Adrenal gland (tissue), 19 donors: ENCODE results near the gene CBLN3. TPM values are rescaled to one million over a fixed set of nuclear protein-coding genes. Genes with fewer than 3 reads are reported as not detected.
"Not testable (repeated sequence)": the region's sequence is repeated elsewhere in the genome, so short reads cannot be mapped to it uniquely, and the experiment has no call there.

ENCODE experiments used
- DNase-seq, 7 donors: peaks; one replicate each; pipeline ENCODE4 v3.0.0-alpha.2; 2019 to 2020
- H3K27ac ChIP-seq, 5 donors: fragments of 200-600 bp; sonication (generic) in 4 of 5; 1 replicate in 3 of 5; 2 replicates in 2 of 5; pipeline versions ENCODE4 v1.5.1 to v1.8.0; 2016 to 2020; ENCODE audit warnings: mild to moderate bottlenecking in 1 of 5
- H3K27me3 ChIP-seq: fragments of 200-600 bp; 2 replicates; pipeline ENCODE4 v1.8.0; 2021
- H3K36me3 ChIP-seq, 2 donors: fragments of 200-600 bp; replicated peaks in 1 of 2; 1 replicate in 1 of 2; 2 replicates in 1 of 2; pipeline versions ENCODE4 v1.5.1 to v1.8.0; 2018 to 2022
- H3K4me1 ChIP-seq, 2 donors: fragments of 200-600 bp; replicated peaks in 1 of 2; 1 replicate in 1 of 2; 2 replicates in 1 of 2; pipeline versions ENCODE4 v1.5.1 to v1.8.0; 2018 to 2021
- H3K4me3 ChIP-seq, 4 donors: fragments of 200-600 bp; sonication (generic) in 3 of 4; one replicate each; pipeline ENCODE4 v1.5.1; 2016 to 2018
- H3K9me3 ChIP-seq, 3 donors: fragments of 200-600 bp; sonication (generic) in 1 of 3; replicated peaks in 1 of 3; 1 replicate in 2 of 3; 2 replicates in 1 of 3; pipeline versions ENCODE4 v1.5.1 to v1.8.0; 2016 to 2021
- CTCF ChIP-seq, 6 experiments: fragments of 450-650 bp in 4 of 6; fragments of 200-600 bp in 2 of 6; sonication (generic) in 1 of 6; IDR thresholded peaks; 1 replicate in 5 of 6; 2 replicates in 1 of 6; pipeline versions ENCODE4 v1.5.1 to v1.8.0; 2016 to 2021; ENCODE audit warnings: antibody characterized with exemption in 6 of 6, mild to moderate bottlenecking in 2 of 6, moderate library complexity in 1 of 6
- POLR2A ChIP-seq, 2 donors: fragments of 450-650 bp; IDR thresholded peaks; one replicate each; pipeline ENCODE4 v1.6.1; 2017; ENCODE audit warnings: antibody characterized with exemption in 2 of 2, mild to moderate bottlenecking in 2 of 2, moderate library complexity in 1 of 2
- WGBS, 4 donors: extraction: QIAGEN DNeasy Blood & Tissue Kit in 2 of 4; methylation state at CpG; one replicate each; pipeline versions ENCODE4 v1.1.5 to v1.1.7; 2013 to 2017; 5-methylcytosine and 5-hydroxymethylcytosine counted together
- intact Hi-C, 2 donors: fragments of 100-400 bp; cut with DNase I; formaldehyde crosslinking; loops; one replicate each; pipeline versions ENCODE4 v1.14.1 to v1.15.0; 2022 to 2023
- long read RNA-seq, 10 donors: library from polyadenylated mRNA in 3 of 10; unstranded in 2 of 10; stranded (forward) in 1 of 10; transcript quantifications; one replicate each; pipeline ENCODE4 v2.0.0 and lab custom pipeline, GENCODE V29; 2021 to 2026
- polyA plus RNA-seq, 3 donors: library from polyadenylated mRNA; stranded (reverse); fragments of 200-250 nt in 2 of 3; fragments of 350-450 nt in 1 of 3; fragmentation: Illumina TruSeq in 1 of 3; extraction: RNeasy Lipid Tissue Mini Kit (QIAGEN cat#74804) in 1 of 3; gene quantifications; one replicate each; pipeline ENCODE4 v1.2.3, GENCODE V29; 2013 to 2014
- total RNA-seq, 9 donors: library from RNA; depleted of rRNA in 4 of 9; stranded (reverse); fragments of >200 nt in 4 of 9; fragments of 120-200 nt in 1 of 9; fragmentation: NEBNext Ultra II Directional in 1 of 9; extraction: Animal tissue kit (Norgen Biotek cat#: 25700) in 1 of 9; gene quantifications; one replicate each; pipeline versions ENCODE4 v1.1.0 to v1.2.4, GENCODE V29; 2013 to 2023
- donor health status: healthy with polysubstance abuse.
- donor health status: Bipolar disorder and iron deficiency.
- donor health status: DM: yes; HTN: yes; CAD: no.
- donor health status: DM: no; HTN: no; CAD: no.
- donor health status: DM: no; HTN: no; CAD: no.
- donor health status: DM: yes; HTN: yes; CAD: no.

Gene CBLN3
- total RNA-seq (10 to 100 TPM in 4 of 9 donors, 1 to 10 TPM in 5; 5.0 to 43.6 (median 10.0) TPM), polyA plus RNA-seq (10 to 100 TPM in 2 of 3 donors, 1 to 10 TPM in 1; 3.9 to 35.7 (median 21.3) TPM)
- long read RNA-seq, donor 1, transcript CBLN3-202 (3 exons, 718 nt) = major isoform, 6 of 8 reads
- long read RNA-seq, donor 1, partial matches to known transcripts = 0 of 8 reads
- long read RNA-seq, donor 1, other reads (novel, unspliced or antisense) = 0 of 8 reads
- long read RNA-seq, donor 2, transcript CBLN3-202 (3 exons, 718 nt) = major isoform, 5 of 57 reads
- long read RNA-seq, donor 2, partial matches to known transcripts = 48 of 57 reads
- long read RNA-seq, donor 2, other reads (novel, unspliced or antisense) = 0 of 57 reads
- long read RNA-seq, donor 3, partial matches to known transcripts = 49 of 52 reads
- long read RNA-seq, donor 3, other reads (novel, unspliced or antisense) = 0 of 52 reads
- long read RNA-seq, donor 4 = 0 reads
- long read RNA-seq, donor 5, transcript CBLN3-201 (3 exons, 2,346 nt) = major isoform, 9 of 20 reads
- long read RNA-seq, donor 5, partial matches to known transcripts = 1 of 20 reads
- long read RNA-seq, donor 5, other reads (novel, unspliced or antisense) = 7 of 20 reads
- long read RNA-seq, donor 6 = 0 reads
- long read RNA-seq, donor 7, partial matches to known transcripts = 32 of 32 reads
- long read RNA-seq, donor 7, other reads (novel, unspliced or antisense) = 0 of 32 reads
- long read RNA-seq, donor 8, partial matches to known transcripts = 44 of 49 reads
- long read RNA-seq, donor 8, other reads (novel, unspliced or antisense) = 0 of 49 reads
- long read RNA-seq, donor 9, transcript CBLN3-202 (3 exons, 718 nt) = major isoform, 7 of 10 reads
- long read RNA-seq, donor 9, partial matches to known transcripts = 0 of 10 reads
- long read RNA-seq, donor 9, other reads (novel, unspliced or antisense) = 0 of 10 reads
- long read RNA-seq, donor 10, transcript CBLN3-202 (3 exons, 718 nt) = major isoform, 5 of 29 reads
- long read RNA-seq, donor 10, partial matches to known transcripts = 23 of 29 reads
- long read RNA-seq, donor 10, other reads (novel, unspliced or antisense) = 0 of 29 reads

DNA sequence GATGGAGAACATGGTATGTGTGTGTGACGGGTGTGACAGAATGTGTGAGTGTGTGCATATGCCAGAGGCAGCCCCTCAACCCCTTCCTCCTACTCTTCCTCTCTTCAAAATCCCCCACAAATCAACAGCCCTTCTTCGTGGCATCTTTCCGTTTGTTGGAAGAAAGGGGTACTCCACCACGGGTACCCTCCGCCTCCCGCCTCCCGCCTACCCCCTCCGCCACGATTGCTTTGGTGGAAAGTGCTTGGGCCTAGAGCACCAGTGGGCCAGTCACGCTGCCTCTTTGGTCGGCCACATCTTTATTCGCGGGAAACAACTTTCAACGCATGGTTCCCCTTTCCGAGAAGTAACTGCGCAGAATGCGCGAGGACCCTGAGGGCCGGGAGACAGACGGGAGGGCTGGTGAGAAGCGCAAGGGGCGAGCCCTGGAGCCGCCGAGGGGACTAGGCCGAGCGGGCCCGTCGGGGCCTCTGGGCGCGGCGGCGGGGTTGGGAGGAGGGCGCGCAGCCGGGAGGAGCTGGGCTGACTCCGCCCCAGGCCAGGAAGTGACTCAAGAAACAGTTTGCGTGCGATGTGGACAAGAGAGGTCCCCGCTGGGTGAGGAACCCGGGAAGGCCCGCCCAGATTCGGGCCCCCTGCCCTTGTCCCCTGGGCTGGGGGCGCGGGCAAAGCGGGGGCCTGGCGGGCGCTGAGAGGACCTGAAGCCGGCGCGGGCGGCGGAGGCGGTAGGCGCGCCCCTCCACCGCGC, at the start of gene CBLN3, which contains the start of gene KHNYN:
Gene CBLN3, minus strand, starts transcription at position 274 of the 748 bp plus-strand sequence. CDS start 614 bp downstream, outside the sequence.
Gene KHNYN, plus strand, starts transcription at position 560 of the 748 bp plus-strand sequence. CDS start 777 bp downstream, outside the sequence.
- TF ChIP-seq POLR2A (IDR thresholded peaks at IDR 0.05) = peak; percentile 96
- TF ChIP-seq CTCF (IDR thresholded peaks at IDR 0.05) = no peak
- peak within 1 kb of the TSS; percentile 88 to 100 (median 95) for H3K27ac ChIP-seq
- 3 to 30% (median 7%) methylated on average over 13 to 57 of the region's 57 CpGs for WGBS, 4 donors
- H3K4me3 ChIP-seq = peak within 1 kb of the TSS; percentile 13 to 88 (median 80)
- H3K27me3 ChIP-seq = no peaks in the 10 kb centered on the region
- peak; percentile 90 to 96 (median 94) for DNase-seq
- peaks cover 34 to 43% of the 10 kb centered on the region in 2 donors for H3K4me1 ChIP-seq
- H3K36me3 ChIP-seq = peaks cover 0 to 24% of the 10 kb centered on the region in 2 donors
- H3K9me3 ChIP-seq = no peaks in the 10 kb centered on the region
- intact Hi-C loops = loop anchor here (5.0 kb wide), 2 partner anchors 62 to 97 kb away; partner anchors contain the start of gene NFATC4 (in 2 of the 2)

DNA sequence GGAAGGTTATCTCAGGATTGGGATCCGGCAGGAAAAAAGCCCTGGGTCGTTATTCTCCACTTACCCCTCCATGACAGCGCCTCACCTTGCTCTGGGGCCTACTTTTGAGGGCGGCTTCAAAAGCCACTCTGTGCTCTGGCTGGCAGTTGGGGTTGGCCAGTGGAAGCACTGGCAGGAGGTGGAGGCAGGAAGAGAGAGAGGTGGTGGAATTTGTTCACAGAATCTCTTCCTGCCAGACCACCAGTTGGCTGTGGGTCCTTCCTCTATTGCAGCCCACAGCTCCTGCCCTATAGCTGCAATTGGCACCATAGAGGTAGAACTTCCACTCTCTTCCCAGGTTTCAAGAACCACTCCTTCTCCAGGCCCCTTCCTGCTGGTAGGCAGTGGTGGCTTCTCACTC, 45.8 kb upstream of the CBLN3 start:
- no peaks in the 10 kb centered on the region for H3K9me3 ChIP-seq
- no peaks in the 10 kb centered on the region for H3K36me3 ChIP-seq
- no peak for DNase-seq
- H3K27ac ChIP-seq = no peak overlapping the region
- no peak overlapping the region for H3K4me3 ChIP-seq
- intact Hi-C loops = no loop called here
- no peaks in the 10 kb centered on the region for H3K4me1 ChIP-seq
- TF ChIP-seq CTCF (IDR thresholded peaks at IDR 0.05) = no peak
- no peak for TF ChIP-seq POLR2A (IDR thresholded peaks at IDR 0.05)
- WGBS, 4 donors = 72 to 100% (median 86%) methylated on average over 4 of the region's 4 CpGs
- H3K27me3 ChIP-seq = no peaks in the 10 kb centered on the region

DNA sequence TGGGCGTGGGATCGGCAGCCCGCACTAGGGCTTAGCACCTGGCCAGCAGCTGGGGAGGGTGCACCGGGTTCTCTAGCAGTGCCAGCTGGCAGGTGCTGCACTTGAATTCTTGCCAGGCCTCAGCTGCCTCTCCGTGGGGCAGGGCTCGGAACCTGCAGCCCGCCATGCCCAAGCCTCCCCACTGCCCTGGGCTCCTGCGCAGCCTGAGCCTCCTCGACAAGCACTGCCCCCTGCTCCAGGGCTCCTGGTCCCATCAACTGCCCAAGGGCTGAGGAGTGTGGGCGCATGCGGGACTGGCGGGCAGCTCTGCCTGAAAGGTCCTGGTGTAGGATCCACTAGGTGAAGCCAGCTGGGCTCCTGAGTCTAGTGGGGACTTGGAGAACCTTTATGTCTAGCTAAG, 43.7 kb upstream of the CBLN3 start:
- no peak for TF ChIP-seq CTCF (IDR thresholded peaks at IDR 0.05)
- TF ChIP-seq POLR2A (IDR thresholded peaks at IDR 0.05) = no peak
- H3K36me3 ChIP-seq = no peaks in the 10 kb centered on the region
- 69 to 92% (median 73%) methylated on average over 5 to 12 of the region's 12 CpGs; no CpG with 5 or more reads in 1 of the 4 donors for WGBS, 4 donors
- no peaks in the 10 kb centered on the region for H3K9me3 ChIP-seq
- H3K27me3 ChIP-seq = no peaks in the 10 kb centered on the region
- H3K27ac ChIP-seq = no peak overlapping the region
- H3K4me1 ChIP-seq = no peaks in the 10 kb centered on the region
- no peak overlapping the region for H3K4me3 ChIP-seq
- no peak for DNase-seq
- intact Hi-C loops = no loop called here

DNA sequence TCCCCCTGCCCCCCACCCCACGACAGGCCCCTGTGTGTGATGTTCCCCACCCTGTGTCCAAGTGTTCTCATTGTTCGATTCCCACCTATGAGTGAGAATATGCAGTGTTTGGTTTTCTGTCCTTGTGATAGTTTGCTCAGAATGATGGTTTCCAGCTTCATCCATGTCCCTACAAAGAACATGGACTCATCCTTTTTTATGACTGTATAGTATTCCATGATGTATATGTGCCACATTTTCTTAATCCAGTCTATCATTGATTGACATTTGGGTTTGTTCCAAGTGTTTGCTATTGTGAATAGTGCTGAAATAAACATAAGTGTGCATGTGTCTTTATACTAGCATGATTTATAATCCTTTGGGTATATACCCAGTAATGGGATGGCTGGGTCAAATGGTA, 41.0 kb upstream of the CBLN3 start:
- H3K36me3 ChIP-seq, H3K4me3 ChIP-seq, intact Hi-C loops, H3K9me3 ChIP-seq, H3K27me3 ChIP-seq, H3K27ac ChIP-seq, DNase-seq, H3K4me1 ChIP-seq: not testable (repeated sequence)
- WGBS, 4 donors = 77 to 100% (median 90%) methylated on average over 1 to 2 of the region's 2 CpGs
